Measurements from ENCODE around the gene LRP1B. TPM values are rescaled to one million over a fixed set of nuclear protein-coding genes. Genes with fewer than 3 reads are reported as not detected.

Gene LRP1B
- total RNA-seq, 4 donors from 2014 or later: 1.2 to 3.3 (median 2.6) TPM

- TF ChIP-seq EP300 (IDR thresholded peaks at IDR 0.05) (peak in 1 of 2 donors; percentile 49), POLR2A (IDR thresholded peaks at IDR 0.05) (no peak)
- TF ChIP-seq, protein P1, sequence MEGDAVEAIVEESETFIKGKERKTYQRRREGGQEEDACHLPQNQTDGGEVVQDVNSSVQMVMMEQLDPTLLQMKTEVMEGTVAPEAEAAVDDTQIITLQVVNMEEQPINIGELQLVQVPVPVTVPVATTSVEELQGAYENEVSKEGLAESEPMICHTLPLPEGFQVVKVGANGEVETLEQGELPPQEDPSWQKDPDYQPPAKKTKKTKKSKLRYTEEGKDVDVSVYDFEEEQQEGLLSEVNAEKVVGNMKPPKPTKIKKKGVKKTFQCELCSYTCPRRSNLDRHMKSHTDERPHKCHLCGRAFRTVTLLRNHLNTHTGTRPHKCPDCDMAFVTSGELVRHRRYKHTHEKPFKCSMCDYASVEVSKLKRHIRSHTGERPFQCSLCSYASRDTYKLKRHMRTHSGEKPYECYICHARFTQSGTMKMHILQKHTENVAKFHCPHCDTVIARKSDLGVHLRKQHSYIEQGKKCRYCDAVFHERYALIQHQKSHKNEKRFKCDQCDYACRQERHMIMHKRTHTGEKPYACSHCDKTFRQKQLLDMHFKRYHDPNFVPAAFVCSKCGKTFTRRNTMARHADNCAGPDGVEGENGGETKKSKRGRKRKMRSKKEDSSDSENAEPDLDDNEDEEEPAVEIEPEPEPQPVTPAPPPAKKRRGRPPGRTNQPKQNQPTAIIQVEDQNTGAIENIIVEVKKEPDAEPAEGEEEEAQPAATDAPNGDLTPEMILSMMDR (IDR thresholded peaks at IDR 0.05): no peak
These were observed 1882.2 kb downstream of the LRP1B start for GRCh38 chr2:140248623-140249022.

DNA sequence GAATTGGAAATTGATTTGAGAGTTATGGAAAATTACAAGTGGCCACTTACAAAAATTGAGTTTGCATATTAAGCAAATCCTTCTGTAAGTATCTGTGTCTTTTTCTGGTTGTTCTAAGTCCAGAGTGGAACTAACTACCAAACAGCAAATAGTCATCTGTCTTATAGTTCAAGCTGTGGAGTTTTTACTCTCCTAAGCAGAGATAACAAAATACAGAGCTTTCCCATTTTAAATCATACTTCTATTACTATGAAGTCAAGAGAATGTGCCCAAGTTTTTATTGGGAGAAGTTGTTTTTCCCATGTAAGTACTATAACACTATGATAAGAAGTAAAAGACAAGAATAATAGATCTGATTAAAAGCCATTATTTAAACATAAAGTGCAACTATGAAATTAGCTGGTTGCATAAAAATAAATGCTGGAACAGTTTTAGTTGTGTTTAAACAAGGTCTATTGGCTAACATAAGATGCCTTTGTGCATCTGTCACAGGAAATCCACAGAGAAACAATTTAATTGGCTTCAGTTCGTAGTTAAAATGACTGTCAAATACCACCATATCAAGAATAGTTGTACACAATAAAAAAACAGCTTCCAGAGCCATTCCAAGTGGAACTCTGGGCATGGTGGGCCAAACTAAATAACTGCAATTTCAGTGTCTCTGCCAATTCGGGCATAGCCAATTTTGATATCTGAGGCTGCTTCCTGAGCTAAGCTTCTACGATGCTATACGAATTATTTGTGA, 1883.2 kb downstream of the LRP1B start:
- Histone ChIP-seq H3K4me1 (peaks cover 0 to 10% (median 0%) of the 10 kb centered on the region in 4 donors), H3K27me3 (no peaks in the 10 kb centered on the region), H3K9me3 (no peaks in the 10 kb centered on the region), H3K4me3 (no peak overlapping the region), H3K36me3 (no peaks in the 10 kb centered on the region), H3K27ac (peak overlapping the region in 1 of 4 donors; percentile 25)
- 44 to 58% methylated on average over 4 of the region's 4 CpGs for WGBS, 2 donors
- TF ChIP-seq EP300 (IDR thresholded peaks at IDR 0.05) (peak in 1 of 2 donors; percentile 19), POLR2A (IDR thresholded peaks at IDR 0.05) (no peak)
- no peak for DNase-seq (ENCODE audit: low spot score in 2 of 2)

More at GRCh38 chr2:140248623-140249022, 1882.2 kb downstream of the LRP1B start:
- Histone ChIP-seq H3K27ac (peak overlapping the region in 1 of 4 donors; percentile 25), H3K36me3 (no peaks in the 10 kb centered on the region), H3K4me3 (no peak overlapping the region), H3K27me3 (no peaks in the 10 kb centered on the region), H3K4me1 (peaks cover 0 to 10% (median 0%) of the 10 kb centered on the region in 4 donors), H3K9me3 (no peaks in the 10 kb centered on the region)
- DNase-seq (ENCODE audit: low spot score in 2 of 2): no peak
- 37 to 38% methylated on average over 2 of the region's 2 CpGs for WGBS, 2 donors

- no peak for DNase-seq (ENCODE audit: low spot score in 2 of 2)
- Histone ChIP-seq H3K4me1 (peaks cover 0 to 10% (median 0%) of the 10 kb centered on the region in 4 donors), H3K27ac (peak overlapping the region in 1 of 4 donors; percentile 25), H3K27me3 (no peaks in the 10 kb centered on the region), H3K36me3 (no peaks in the 10 kb centered on the region), H3K4me3 (no peak overlapping the region), H3K9me3 (no peaks in the 10 kb centered on the region)
- TF ChIP-seq POLR2A (IDR thresholded peaks at IDR 0.05): no peak
- no peak for TF ChIP-seq EP300 (IDR thresholded peaks at IDR 0.05)
- TF ChIP-seq, protein P1 (IDR thresholded peaks at IDR 0.05): no peak
- WGBS, 2 donors: 42 to 66% methylated on average over 1 of the region's 1 CpG
These were observed 1883.9 kb downstream of the LRP1B start for GRCh38 chr2:140246957-140247356.

- Histone ChIP-seq H3K4me1 (peaks cover 0 to 10% (median 0%) of the 10 kb centered on the region in 4 donors), H3K27me3 (no peaks in the 10 kb centered on the region), H3K27ac (no peak overlapping the region), H3K36me3 (no peaks in the 10 kb centered on the region), H3K9me3 (no peaks in the 10 kb centered on the region), H3K4me3 (no peak overlapping the region)
- 84 to 92% methylated on average over 1 of the region's 1 CpG for WGBS, 2 donors
- TF ChIP-seq POLR2A (IDR thresholded peaks at IDR 0.05) (no peak), EP300 (IDR thresholded peaks at IDR 0.05) (no peak)
- TF ChIP-seq, protein P1 (IDR thresholded peaks at IDR 0.05): no peak
- DNase-seq (ENCODE audit: low spot score in 2 of 2): no peak
These were observed 1884.8 kb downstream of the LRP1B start for GRCh38 chr2:140246058-140246457.

GRCh38 chr2:140242889-140243288, 1887.9 kb downstream of the LRP1B start:
- H3K27me3 ChIP-seq: no peaks in the 10 kb centered on the region
- peaks cover 0 to 5% (median 0%) of the 10 kb centered on the region in 4 donors for H3K4me1 ChIP-seq
- no peak overlapping the region for H3K4me3 ChIP-seq
- H3K9me3 ChIP-seq: no peaks in the 10 kb centered on the region
- H3K36me3 ChIP-seq: no peaks in the 10 kb centered on the region
- no peak for DNase-seq (ENCODE audit: low spot score in 2 of 2)
- no peak overlapping the region for H3K27ac ChIP-seq
- 91 to 98% methylated on average over 1 of the region's 1 CpG for WGBS, 2 donors
- TF ChIP-seq, protein P1 (IDR thresholded peaks at IDR 0.05): no peak
- TF ChIP-seq POLR2A (IDR thresholded peaks at IDR 0.05) (no peak), EP300 (IDR thresholded peaks at IDR 0.05) (no peak)

Data from tibial nerve (tissue), 4 donors.